ENCODE results near the gene PFKL.

Gene PFKL

GRCh38 chr21:44299458-44300261 is at the start of gene PFKL:
TSS of gene PFKL (plus strand) at chr21:44300053. CDS start at chr21:44300106, 53 bp downstream.
- Mint-ChIP-seq H3K4me3 (peak within 1 kb of the TSS; percentile 83), H3K27me3 (peaks cover 8% of the 10 kb centered on the region), H3K4me1 (ENCODE audit: low read depth) (peaks cover 74% of the 10 kb centered on the region), H3K9me3 (no peaks in the 10 kb centered on the region), H3K36me3 (ENCODE audit: low read depth) (peaks cover 41% of the 10 kb centered on the region), H3K27ac (peak within 1 kb of the TSS; percentile 85)
- intact Hi-C loops (cut with micrococcal nuclease), result no loop called here

DNA sequence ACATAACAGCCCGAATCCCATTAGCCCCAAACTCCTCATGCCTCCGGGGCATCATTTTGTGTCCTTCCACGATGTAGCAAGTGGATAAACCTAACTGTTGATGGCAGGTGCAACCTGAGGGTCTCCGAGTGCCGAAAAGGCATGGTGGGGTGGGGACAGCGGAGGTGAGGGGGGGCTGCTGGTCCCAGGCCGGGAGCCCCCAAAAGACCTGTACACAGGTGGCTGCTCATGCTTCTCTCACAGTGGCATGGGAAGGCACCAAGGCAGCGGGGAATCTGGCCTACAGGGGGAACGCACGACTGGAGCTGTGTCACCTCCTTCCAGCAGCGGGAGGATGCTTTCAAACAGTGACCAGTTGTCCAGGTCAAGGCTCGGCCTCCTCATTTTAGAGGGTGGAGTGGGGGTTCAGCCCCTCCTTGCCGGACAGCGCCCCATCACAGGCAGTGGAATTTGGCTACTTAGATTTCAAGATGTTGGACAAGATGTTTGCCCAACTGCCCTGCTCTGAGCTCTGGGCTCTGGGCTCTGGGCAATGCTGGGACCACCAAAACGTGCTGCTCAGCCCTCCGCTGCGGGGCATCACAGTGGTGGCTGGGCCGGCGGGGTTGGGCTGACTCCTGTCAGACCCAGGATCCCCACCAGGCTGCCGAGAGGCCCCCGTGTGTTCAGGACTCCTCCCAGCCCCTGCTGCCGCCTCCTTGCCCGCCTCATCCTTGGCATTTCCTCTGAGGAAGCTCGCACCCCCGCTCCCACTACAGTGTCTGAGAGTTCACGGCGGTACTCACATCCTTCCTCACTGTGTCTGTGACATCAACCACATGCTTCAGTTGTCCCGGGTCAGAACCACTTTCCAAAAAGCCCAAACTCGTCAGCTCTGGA is 45.8 kb upstream of the PFKL start:
- H3K36me3 Mint-ChIP-seq (ENCODE audit: low read depth), result no peaks in the 10 kb centered on the region
- intact Hi-C loops (cut with micrococcal nuclease), result no loop called here
- H3K9me3 Mint-ChIP-seq, result no peaks in the 10 kb centered on the region
- H3K4me1 Mint-ChIP-seq (ENCODE audit: low read depth), result peaks cover 6% of the 10 kb centered on the region
- peaks cover 37% of the 10 kb centered on the region for H3K27me3 Mint-ChIP-seq
- H3K4me3 Mint-ChIP-seq, result no peak overlapping the region
- H3K27ac Mint-ChIP-seq, result no peak overlapping the region

DNA sequence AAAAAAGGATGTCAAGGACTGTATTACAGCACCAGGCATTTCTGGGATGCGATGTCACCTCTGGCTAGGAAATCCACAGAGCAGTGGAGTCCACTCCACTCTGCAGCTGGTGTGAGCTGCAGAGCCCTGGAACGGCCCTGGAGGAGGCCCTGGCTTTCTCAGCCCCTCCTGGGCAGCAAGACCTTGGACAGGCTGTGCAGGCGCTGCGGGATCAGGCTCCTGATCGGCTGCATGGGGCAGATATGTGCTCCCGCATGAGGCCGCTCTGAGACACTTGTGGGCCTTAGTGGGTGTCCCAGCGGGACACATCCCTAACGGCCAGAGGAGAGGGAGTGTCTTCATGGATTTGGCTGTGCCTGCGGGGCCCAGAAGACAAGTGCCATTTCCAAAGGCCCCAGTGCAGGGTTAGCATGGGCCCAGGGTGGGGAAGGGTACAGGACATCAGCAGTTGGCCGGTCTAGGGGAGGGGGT is 44.3 kb upstream of the PFKL start:
- Mint-ChIP-seq H3K9me3 (no peaks in the 10 kb centered on the region), H3K4me3 (no peak overlapping the region), H3K4me1 (ENCODE audit: low read depth) (peaks cover 6% of the 10 kb centered on the region), H3K27ac (no peak overlapping the region), H3K27me3 (peaks cover 48% of the 10 kb centered on the region), H3K36me3 (ENCODE audit: low read depth) (no peaks in the 10 kb centered on the region)
- intact Hi-C loops (cut with micrococcal nuclease), result no loop called here

- H3K4me3 Mint-ChIP-seq, result no peak overlapping the region
- no peaks in the 10 kb centered on the region for H3K9me3 Mint-ChIP-seq
- intact Hi-C loops (cut with micrococcal nuclease), result no loop called here
- H3K27me3 Mint-ChIP-seq, result peaks cover 51% of the 10 kb centered on the region
- H3K27ac Mint-ChIP-seq, result no peak overlapping the region
- H3K4me1 Mint-ChIP-seq (ENCODE audit: low read depth), result peaks cover 6% of the 10 kb centered on the region
- no peaks in the 10 kb centered on the region for H3K36me3 Mint-ChIP-seq (ENCODE audit: low read depth)
Observed at GRCh38 chr21:44258056-44258725, 41.7 kb upstream of the PFKL start.

DNA sequence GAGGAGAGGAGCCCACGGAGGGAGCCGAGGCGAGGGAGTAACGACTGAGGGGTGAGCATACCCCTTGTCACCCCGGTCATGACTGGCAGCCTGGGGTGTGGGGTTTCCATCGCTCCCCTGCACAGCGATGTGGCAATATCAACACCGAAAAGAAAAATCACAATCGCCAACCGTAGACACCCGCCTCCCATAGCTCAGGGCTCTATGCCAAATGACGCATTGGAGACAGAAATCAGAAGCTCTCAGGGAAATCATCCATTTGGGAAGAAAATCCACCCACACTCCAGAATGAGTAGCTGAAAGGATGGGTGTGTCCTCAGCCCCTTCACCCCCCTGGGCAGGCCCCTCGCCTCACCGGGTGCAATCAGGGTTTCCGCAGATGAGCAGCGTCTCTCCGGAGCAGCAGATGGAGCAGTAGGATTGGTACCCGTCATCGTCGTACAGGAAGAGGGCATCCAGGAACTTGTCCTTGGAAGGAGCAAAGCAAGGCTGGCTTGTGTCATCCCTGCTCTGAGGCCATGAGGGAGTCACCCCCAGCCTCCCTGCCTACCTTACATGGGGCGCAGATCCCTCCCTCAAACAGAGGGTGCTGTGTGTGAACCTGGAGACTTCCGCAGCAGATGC is 40.7 kb upstream of the PFKL start:
- Mint-ChIP-seq H3K9me3 (no peaks in the 10 kb centered on the region), H3K27me3 (peaks cover 45% of the 10 kb centered on the region), H3K4me1 (ENCODE audit: low read depth) (peaks cover 6% of the 10 kb centered on the region), H3K4me3 (no peak overlapping the region), H3K27ac (no peak overlapping the region), H3K36me3 (ENCODE audit: low read depth) (no peaks in the 10 kb centered on the region)
- intact Hi-C loops (cut with micrococcal nuclease), result no loop called here

GRCh38 chr21:44260066-44260465 is 39.8 kb upstream of the PFKL start:
- intact Hi-C loops (cut with micrococcal nuclease), result no loop called here

GRCh38 chr21:44260791-44261631 is 38.8 kb upstream of the PFKL start:
- no peaks in the 10 kb centered on the region for H3K9me3 Mint-ChIP-seq
- intact Hi-C loops (cut with micrococcal nuclease), result no loop called here
- no peak overlapping the region for H3K27ac Mint-ChIP-seq
- H3K27me3 Mint-ChIP-seq, result peaks cover 32% of the 10 kb centered on the region
- no peak overlapping the region for H3K4me3 Mint-ChIP-seq
- H3K4me1 Mint-ChIP-seq (ENCODE audit: low read depth), result no peaks in the 10 kb centered on the region
- no peaks in the 10 kb centered on the region for H3K36me3 Mint-ChIP-seq (ENCODE audit: low read depth)

More at GRCh38 chr21:44260066-44260465, 39.8 kb upstream of the PFKL start:
- Mint-ChIP-seq H3K4me3 (no peak overlapping the region), H3K36me3 (ENCODE audit: low read depth) (no peaks in the 10 kb centered on the region), H3K27me3 (peaks cover 39% of the 10 kb centered on the region), H3K9me3 (no peaks in the 10 kb centered on the region), H3K4me1 (ENCODE audit: low read depth) (no peaks in the 10 kb centered on the region), H3K27ac (no peak overlapping the region)

DNA sequence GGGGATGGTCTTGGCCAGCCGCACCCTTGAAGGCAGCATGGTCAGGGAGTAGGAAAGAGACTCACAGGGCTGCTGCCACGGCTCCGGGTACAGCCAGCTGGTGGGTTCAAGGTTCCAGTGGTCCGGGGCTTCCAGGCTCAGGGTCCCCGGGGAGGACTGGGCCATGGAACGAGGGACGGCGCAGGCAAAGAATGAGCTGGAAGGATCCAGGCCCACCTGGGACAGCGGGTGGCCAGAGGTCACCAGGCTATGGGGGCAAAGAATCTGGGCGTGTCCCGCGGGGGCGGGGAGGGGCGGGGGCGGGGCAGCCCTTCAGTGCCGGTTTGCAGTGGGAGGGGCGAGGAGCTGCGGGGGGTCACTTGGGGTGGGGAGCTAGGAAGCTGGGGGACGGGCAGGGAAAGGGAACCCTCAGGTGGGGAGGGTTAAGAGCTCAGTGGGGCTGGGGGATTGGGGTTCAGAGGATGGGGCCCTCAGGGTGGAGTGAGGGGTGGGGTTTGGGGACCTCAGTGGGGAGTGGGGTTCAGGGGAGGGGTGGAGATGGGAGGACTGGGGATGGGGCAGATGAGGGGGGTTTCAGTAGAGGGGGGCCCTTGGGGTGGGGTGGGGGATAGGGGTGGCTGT is 38.1 kb upstream of the PFKL start, which contains the start of gene DNMT3L:
DNMT3L (minus strand) TSS at position 223 of the 621 bp plus-strand sequence. CDS start 638 bp downstream, outside the sequence.
- Mint-ChIP-seq H3K4me1 (ENCODE audit: low read depth) (no peaks in the 10 kb centered on the region), H3K9me3 (no peaks in the 10 kb centered on the region), H3K27me3 (peaks cover 35% of the 10 kb centered on the region), H3K4me3 (no peak within 1 kb of the TSS), H3K36me3 (ENCODE audit: low read depth) (no peaks in the 10 kb centered on the region), H3K27ac (no peak within 1 kb of the TSS)
- intact Hi-C loops (cut with micrococcal nuclease), result no loop called here

GRCh38 chr21:44262338-44263056 is 37.4 kb upstream of the PFKL start:
- intact Hi-C loops (cut with micrococcal nuclease), result no loop called here

GRCh38 chr21:44263221-44263760 is 36.6 kb upstream of the PFKL start:
- Mint-ChIP-seq H3K27ac (peak overlapping the region; percentile 27), H3K4me3 (no peak overlapping the region), H3K27me3 (peaks cover 29% of the 10 kb centered on the region), H3K9me3 (no peaks in the 10 kb centered on the region), H3K4me1 (ENCODE audit: low read depth) (peaks cover 8% of the 10 kb centered on the region), H3K36me3 (ENCODE audit: low read depth) (no peaks in the 10 kb centered on the region)
- intact Hi-C loops (cut with micrococcal nuclease), result no loop called here

More at GRCh38 chr21:44262338-44263056, 37.4 kb upstream of the PFKL start:
- no peaks in the 10 kb centered on the region for H3K36me3 Mint-ChIP-seq (ENCODE audit: low read depth)
- H3K27me3 Mint-ChIP-seq, result peaks cover 35% of the 10 kb centered on the region
- H3K9me3 Mint-ChIP-seq, result no peaks in the 10 kb centered on the region
- H3K27ac Mint-ChIP-seq, result peak overlapping the region; percentile 27
- peaks cover 4% of the 10 kb centered on the region for H3K4me1 Mint-ChIP-seq (ENCODE audit: low read depth)
- H3K4me3 Mint-ChIP-seq, result no peak overlapping the region

DNA sequence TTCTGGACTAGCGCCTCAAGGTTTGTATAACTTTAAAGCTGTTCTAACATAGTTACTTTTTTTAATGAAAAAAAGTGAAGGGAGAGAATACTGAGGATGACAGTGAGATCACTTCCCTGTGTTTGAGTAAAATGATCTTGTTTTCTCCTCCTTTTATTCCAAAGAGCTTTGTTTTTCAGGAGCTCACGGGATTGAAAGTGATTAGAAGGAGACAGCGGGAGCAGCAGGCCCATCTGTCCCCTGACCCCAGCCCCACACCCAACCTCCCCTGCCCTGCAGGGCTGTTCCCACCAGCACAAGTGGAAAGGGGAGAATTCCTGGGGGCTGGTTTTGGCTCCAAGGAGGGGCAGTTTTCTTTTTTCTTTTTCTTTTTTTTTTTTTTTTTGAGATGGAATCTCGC is 36.1 kb upstream of the PFKL start:
- Mint-ChIP-seq H3K27me3 (peaks cover 24% of the 10 kb centered on the region), H3K4me1 (ENCODE audit: low read depth) (peaks cover 8% of the 10 kb centered on the region), H3K4me3 (no peak overlapping the region), H3K36me3 (ENCODE audit: low read depth) (no peaks in the 10 kb centered on the region), H3K27ac (no peak overlapping the region), H3K9me3 (no peaks in the 10 kb centered on the region)
- intact Hi-C loops (cut with micrococcal nuclease), result no loop called here

Data from dendritic cell treated with granulocyte-macrophage colony-stimulating factor and Interleukin-4, amounts not matched to agents 40 ng/mL and 50 ng/mL, for 4 days (primary cell).